Measurements from ENCODE around the gene IQGAP3. TPM values are rescaled to one million over a fixed set of nuclear protein-coding genes. Genes with fewer than 3 reads are reported as not detected.
A peak's percentile ranks its signal among the peaks of the same experiment; 100 is the strongest.

The IQGAP3 gene
- total and polyA plus RNA-seq, 2 experiments from 2014 or later = 11.9 to 31.8 TPM

DNA sequence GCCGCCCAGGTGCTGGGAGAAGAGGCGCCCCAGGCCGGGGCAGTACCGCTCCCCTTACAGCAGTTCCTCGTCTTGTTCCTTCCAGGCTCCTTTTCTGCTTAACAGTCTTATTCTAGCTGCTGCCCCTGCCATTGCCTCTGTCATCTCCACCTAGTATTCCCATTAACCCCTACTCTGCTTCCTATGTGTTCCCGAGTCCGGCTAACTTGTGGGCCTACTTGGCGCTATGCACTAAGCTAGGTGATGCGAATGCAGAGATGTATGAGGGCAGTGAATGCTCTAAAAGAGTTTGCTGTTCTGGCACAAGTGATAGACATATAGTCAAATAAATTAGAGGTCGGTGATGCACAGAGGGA is 276 bp upstream of the IQGAP3 start (continued):
- TF ChIP-seq CREB1 (CRISPR knock-in tag; IDR thresholded peaks at IDR 0.05; ENCODE audit: low read depth) (no peak), JUNB (IDR thresholded peaks at IDR 0.05; ENCODE audit: unreplicated experiment) (no peak)

DNA sequence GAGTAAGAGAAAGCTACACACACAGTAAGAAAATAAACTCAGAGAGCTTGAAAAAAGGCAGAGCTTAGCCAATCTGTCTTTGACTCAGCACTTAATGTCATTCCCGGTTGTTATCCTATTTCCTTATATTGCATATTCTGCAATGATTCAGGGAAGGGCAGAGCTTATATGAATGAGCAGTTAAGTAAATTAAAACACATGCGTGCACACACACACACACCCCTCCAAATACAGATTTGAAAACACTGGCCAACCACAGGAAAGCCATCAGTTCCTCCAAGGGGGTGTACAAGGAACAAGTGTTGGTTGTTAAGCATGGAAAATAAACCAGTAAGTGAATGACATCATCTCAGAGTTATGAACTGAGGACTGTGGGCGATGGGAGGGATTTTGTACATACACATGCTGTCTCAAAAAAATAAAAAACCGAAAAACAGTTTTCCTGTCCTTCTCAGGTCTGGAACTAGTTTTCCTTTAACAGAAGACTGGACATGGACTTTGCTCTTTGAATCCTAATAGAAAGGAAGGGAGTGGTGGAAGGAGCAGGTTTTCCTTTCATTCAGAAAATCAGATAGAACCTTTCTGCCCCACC is 1.0 kb downstream of the IQGAP3 start:
- ATAC-seq (no peak), DNase-seq (ENCODE audit: low spot score) (no peak)
- Mint-ChIP-seq H3K36me3 (ENCODE audit: low read depth) (peaks cover 14% of the 10 kb centered on the region), H3K9me3 (no peaks in the 10 kb centered on the region), H3K4me3 (peak overlapping the region; percentile 96), H3K27me3 (ENCODE audit: insufficient read depth, low read depth, poor library complexity) (peaks cover 5% of the 10 kb centered on the region), H3K4me1 (peaks cover 15% of the 10 kb centered on the region), H3K27ac (no peak overlapping the region)
- H3F3A ChIP-seq (replicated peaks; ENCODE audit: low read depth) = 0 out of 2 replicates have a peak, but pooled peaks cover 12% of the 10 kb centered on the region
- peak overlapping the region; percentile 98 for H3K4me2 ChIP-seq
- H4K20me1 ChIP-seq (replicated peaks; ENCODE audit: insufficient read depth) = peaks cover 7% of the 10 kb centered on the region
- H2AFZ ChIP-seq = peak overlapping the region; percentile 99; the same call in 1 of the 2 replicates
- peak overlapping the region; percentile 96 for H3K4me3 ChIP-seq
- no peak overlapping the region for H3K27ac ChIP-seq (ENCODE audit: low read depth)
- H3K79me2 ChIP-seq (replicated peaks; ENCODE audit: insufficient read depth) = peaks cover 16% of the 10 kb centered on the region
- TF ChIP-seq, protein P1, sequence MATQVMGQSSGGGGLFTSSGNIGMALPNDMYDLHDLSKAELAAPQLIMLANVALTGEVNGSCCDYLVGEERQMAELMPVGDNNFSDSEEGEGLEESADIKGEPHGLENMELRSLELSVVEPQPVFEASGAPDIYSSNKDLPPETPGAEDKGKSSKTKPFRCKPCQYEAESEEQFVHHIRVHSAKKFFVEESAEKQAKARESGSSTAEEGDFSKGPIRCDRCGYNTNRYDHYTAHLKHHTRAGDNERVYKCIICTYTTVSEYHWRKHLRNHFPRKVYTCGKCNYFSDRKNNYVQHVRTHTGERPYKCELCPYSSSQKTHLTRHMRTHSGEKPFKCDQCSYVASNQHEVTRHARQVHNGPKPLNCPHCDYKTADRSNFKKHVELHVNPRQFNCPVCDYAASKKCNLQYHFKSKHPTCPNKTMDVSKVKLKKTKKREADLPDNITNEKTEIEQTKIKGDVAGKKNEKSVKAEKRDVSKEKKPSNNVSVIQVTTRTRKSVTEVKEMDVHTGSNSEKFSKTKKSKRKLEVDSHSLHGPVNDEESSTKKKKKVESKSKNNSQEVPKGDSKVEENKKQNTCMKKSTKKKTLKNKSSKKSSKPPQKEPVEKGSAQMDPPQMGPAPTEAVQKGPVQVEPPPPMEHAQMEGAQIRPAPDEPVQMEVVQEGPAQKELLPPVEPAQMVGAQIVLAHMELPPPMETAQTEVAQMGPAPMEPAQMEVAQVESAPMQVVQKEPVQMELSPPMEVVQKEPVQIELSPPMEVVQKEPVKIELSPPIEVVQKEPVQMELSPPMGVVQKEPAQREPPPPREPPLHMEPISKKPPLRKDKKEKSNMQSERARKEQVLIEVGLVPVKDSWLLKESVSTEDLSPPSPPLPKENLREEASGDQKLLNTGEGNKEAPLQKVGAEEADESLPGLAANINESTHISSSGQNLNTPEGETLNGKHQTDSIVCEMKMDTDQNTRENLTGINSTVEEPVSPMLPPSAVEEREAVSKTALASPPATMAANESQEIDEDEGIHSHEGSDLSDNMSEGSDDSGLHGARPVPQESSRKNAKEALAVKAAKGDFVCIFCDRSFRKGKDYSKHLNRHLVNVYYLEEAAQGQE (IDR thresholded peaks at IDR 0.05; ENCODE audit: unreplicated experiment) = no peak
- no peak for TF ChIP-seq NANOG (IDR thresholded peaks at IDR 0.05; ENCODE audit: borderline replicate concordance)
- TF ChIP-seq, protein P2, sequence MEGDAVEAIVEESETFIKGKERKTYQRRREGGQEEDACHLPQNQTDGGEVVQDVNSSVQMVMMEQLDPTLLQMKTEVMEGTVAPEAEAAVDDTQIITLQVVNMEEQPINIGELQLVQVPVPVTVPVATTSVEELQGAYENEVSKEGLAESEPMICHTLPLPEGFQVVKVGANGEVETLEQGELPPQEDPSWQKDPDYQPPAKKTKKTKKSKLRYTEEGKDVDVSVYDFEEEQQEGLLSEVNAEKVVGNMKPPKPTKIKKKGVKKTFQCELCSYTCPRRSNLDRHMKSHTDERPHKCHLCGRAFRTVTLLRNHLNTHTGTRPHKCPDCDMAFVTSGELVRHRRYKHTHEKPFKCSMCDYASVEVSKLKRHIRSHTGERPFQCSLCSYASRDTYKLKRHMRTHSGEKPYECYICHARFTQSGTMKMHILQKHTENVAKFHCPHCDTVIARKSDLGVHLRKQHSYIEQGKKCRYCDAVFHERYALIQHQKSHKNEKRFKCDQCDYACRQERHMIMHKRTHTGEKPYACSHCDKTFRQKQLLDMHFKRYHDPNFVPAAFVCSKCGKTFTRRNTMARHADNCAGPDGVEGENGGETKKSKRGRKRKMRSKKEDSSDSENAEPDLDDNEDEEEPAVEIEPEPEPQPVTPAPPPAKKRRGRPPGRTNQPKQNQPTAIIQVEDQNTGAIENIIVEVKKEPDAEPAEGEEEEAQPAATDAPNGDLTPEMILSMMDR (conservative IDR thresholded peaks at IDR 0.05; ENCODE audit: low read depth in 2 of 2) = no peak
- TF ChIP-seq JUNB (IDR thresholded peaks at IDR 0.05; ENCODE audit: unreplicated experiment) = no peak
- 0 out of 2 replicates have a peak, but pooled peaks cover 7% of the 10 kb centered on the region for H3K36me3 ChIP-seq (ENCODE audit: insufficient read depth)
- H3K4me1 ChIP-seq (ENCODE audit: insufficient read depth) = peaks cover 10% of the 10 kb centered on the region
- no peaks in the 10 kb centered on the region for H3K9me2 ChIP-seq (ENCODE audit: insufficient read depth)
- H3K27me3 ChIP-seq (ENCODE audit: insufficient read depth) = no peaks in the 10 kb centered on the region

GRCh38 chr1:156566436-156566835 is 5.9 kb downstream of the IQGAP3 start:
- Histone ChIP-seq H3F3A (replicated peaks; ENCODE audit: low read depth) (0 out of 2 replicates have a peak, but pooled peaks cover 3% of the 10 kb centered on the region), H3K4me3 (no peak overlapping the region), H3K9me2 (ENCODE audit: insufficient read depth) (no peaks in the 10 kb centered on the region), H3K4me2 (no peak overlapping the region), H2AFZ (no peak overlapping the region), H3K27me3 (ENCODE audit: insufficient read depth) (no peaks in the 10 kb centered on the region), H3K36me3 (ENCODE audit: insufficient read depth) (0 out of 2 replicates have a peak, but pooled peaks cover 13% of the 10 kb centered on the region), H3K4me1 (ENCODE audit: insufficient read depth) (peaks cover 2% of the 10 kb centered on the region), H4K20me1 (replicated peaks; ENCODE audit: insufficient read depth) (peaks cover 7% of the 10 kb centered on the region), H3K79me2 (replicated peaks; ENCODE audit: insufficient read depth) (peaks cover 13% of the 10 kb centered on the region), H3K27ac (ENCODE audit: low read depth) (no peak overlapping the region)
- Mint-ChIP-seq H3K36me3 (ENCODE audit: low read depth) (peaks cover 37% of the 10 kb centered on the region), H3K27ac (no peak overlapping the region), H3K4me3 (no peak overlapping the region), H3K9me3 (no peaks in the 10 kb centered on the region), H3K27me3 (ENCODE audit: insufficient read depth, low read depth, poor library complexity) (peaks cover 5% of the 10 kb centered on the region), H3K4me1 (peaks cover 7% of the 10 kb centered on the region)
- DNase-seq (ENCODE audit: low spot score) (no peak), ATAC-seq (no peak)
- TF ChIP-seq STAT1 (IDR thresholded peaks at IDR 0.05; ENCODE audit: unreplicated experiment) = no peak
- TF ChIP-seq, protein P1 (IDR thresholded peaks at IDR 0.05; ENCODE audit: unreplicated experiment) = no peak
- no peak for TF ChIP-seq NANOG (IDR thresholded peaks at IDR 0.05; ENCODE audit: borderline replicate concordance)
- TF ChIP-seq JUNB (IDR thresholded peaks at IDR 0.05; ENCODE audit: unreplicated experiment) = no peak
- TF ChIP-seq, protein P2 (conservative IDR thresholded peaks at IDR 0.05; ENCODE audit: low read depth in 2 of 2) = no peak
- TF ChIP-seq POLR2AphosphoS5 (IDR thresholded peaks at IDR 0.05; ENCODE audit: low read depth) = no peak
- no peak for TF ChIP-seq EZH2 (IDR thresholded peaks at IDR 0.05; ENCODE audit: low read depth, unreplicated experiment)
- no peak for TF ChIP-seq EZH2phosphoT487 (IDR thresholded peaks at IDR 0.05; ENCODE audit: unreplicated experiment)

All from GM23338 (cell line).